Common myeloid progenitor, CD34-positive (primary cell): ENCODE measurements around the gene MIP.
"Not testable (repeated sequence)": the region's sequence is repeated elsewhere in the genome, so short reads cannot be mapped to it uniquely, and the experiment has no call there.

Experiments
- CTCF ChIA-PET: fragments of 350-600 bp; sonication (Branson Sonifier 250); formaldehyde crosslinking; loops from one replicate; lab custom pipeline; 2021; ENCODE audit warnings: antibody characterized with exemption; lab: Charles Lee
- POLR2A ChIA-PET: fragments of 350-600 bp; sonication (Branson Sonifier 250); formaldehyde crosslinking; loops from one replicate; lab custom pipeline; 2021; ENCODE audit warnings: antibody characterized with exemption; lab: Charles Lee
- DNase-seq, 3 donors: peaks; one replicate each; pipeline versions ENCODE4 v3.0.0 to v3.0.0-alpha.2; 2013
- H3K27ac ChIP-seq, 2 experiments: 1 replicate in 1 of 2; 2 replicates in 1 of 2; pipeline ENCODE4 v1.7.0; 2013; ENCODE audit warnings: inconsistent platforms in 2 of 2, low read length in 2 of 2, mild to moderate bottlenecking in 2 of 2, low read depth in 1 of 2, moderate library complexity in 1 of 2; ENCODE audit not compliant: severe bottlenecking in 2 of 2, insufficient read depth in 1 of 2, poor library complexity in 1 of 2
- H3K27me3 ChIP-seq, 5 experiments: replicated peaks in 2 of 5; 1 replicate in 3 of 5; 2 replicates in 2 of 5; pipeline versions ENCODE4 v1.6.1 to v1.7.0; 2013; ENCODE audit warnings: low read length in 4 of 5, mild to moderate bottlenecking in 2 of 5, moderate library complexity in 2 of 5, inconsistent platforms in 1 of 5; ENCODE audit not compliant: insufficient read depth in 5 of 5, control insufficient read depth in 4 of 5
- H3K36me3 ChIP-seq, 4 experiments: 1 replicate in 2 of 4; 2 replicates in 2 of 4; pipeline versions ENCODE4 v1.6.1 to v1.7.0; 2013; ENCODE audit warnings: low read length in 3 of 4, control low read depth in 1 of 4, mild to moderate bottlenecking in 1 of 4; ENCODE audit not compliant: control insufficient read depth in 4 of 4, insufficient read depth in 4 of 4
- H3K4me1 ChIP-seq, 4 experiments: 1 replicate in 3 of 4; 2 replicates in 1 of 4; pipeline versions ENCODE4 v1.6.1 to v1.7.1; 2013; ENCODE audit warnings: low read length in 3 of 4, mild to moderate bottlenecking in 3 of 4, control low read depth in 1 of 4, inconsistent platforms in 1 of 4, moderate library complexity in 1 of 4; ENCODE audit not compliant: control insufficient read depth in 4 of 4, insufficient read depth in 4 of 4; ENCODE audit errors: control extremely low read depth in 1 of 4
- H3K4me3 ChIP-seq, 7 experiments: 1 replicate in 4 of 7; 2 replicates in 3 of 7; pipeline versions ENCODE4 v1.5.1 to v1.7.0; 2013; ENCODE audit warnings: mild to moderate bottlenecking in 7 of 7, low read length in 6 of 7, moderate library complexity in 6 of 7, inconsistent platforms in 2 of 7, low read depth in 2 of 7, control low read depth in 1 of 7; ENCODE audit not compliant: insufficient read depth in 4 of 7, control insufficient read depth in 1 of 7; ENCODE audit errors: extremely low read depth in 1 of 7
- H3K9me3 ChIP-seq, 5 experiments: 1 replicate in 4 of 5; 2 replicates in 1 of 5; pipeline versions ENCODE4 v1.6.1 to v1.7.1; 2013; ENCODE audit warnings: low read length in 4 of 5, mild to moderate bottlenecking in 2 of 5, inconsistent platforms in 1 of 5, low read depth in 1 of 5, moderate library complexity in 1 of 5; ENCODE audit not compliant: control insufficient read depth in 4 of 5, insufficient read depth in 2 of 5; ENCODE audit errors: control extremely low read depth in 1 of 5
- WGBS: methylation state at CpG from one replicate; pipeline ENCODE4 v1.1.5; 2013; ENCODE audit not compliant: insufficient coverage; 5-methylcytosine and 5-hydroxymethylcytosine counted together

The MIP gene

DNA sequence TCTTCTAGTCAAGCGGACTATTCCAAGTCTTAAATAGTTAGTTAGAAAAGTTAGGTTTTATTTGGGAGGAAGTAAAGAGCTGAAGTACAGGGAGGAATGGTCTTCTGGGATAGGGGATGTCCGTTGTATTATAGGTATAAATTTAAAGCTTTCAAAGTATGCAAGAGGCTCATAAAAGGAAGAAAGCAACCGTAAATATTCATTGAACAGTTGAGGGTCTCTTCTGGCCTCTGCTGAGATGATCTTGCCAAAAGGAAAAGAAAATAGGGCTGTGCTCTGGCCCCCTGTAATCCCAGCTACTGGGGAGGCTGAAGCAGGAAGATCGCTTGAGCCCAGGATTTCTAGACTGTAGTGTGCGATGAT is 4.9 kb downstream of the MIP start:
- CTCF ChIA-PET: interaction anchor here (1.5 to 2.6 kb wide), 4 partner anchors 12 to 17 kb away, joined by 3 to 15 read pairs (median 8); no protein-coding TSS in a partner anchor
- H3K4me1 ChIP-seq: peaks cover 3 to 19% (median 9%) of the 10 kb centered on the region in 4 experiments
- POLR2A ChIA-PET: no interaction called here
- no peak for DNase-seq
- H3K4me3 ChIP-seq: peak overlapping the region in 6 of 7 experiments; percentile 83 to 95 (median 92)
- peak overlapping the region in 1 of 2 experiments; percentile 81 for H3K27ac ChIP-seq
- H3K27me3 ChIP-seq: no peaks in the 10 kb centered on the region
- H3K36me3 ChIP-seq: no peaks in the 10 kb centered on the region
- no peaks in the 10 kb centered on the region for H3K9me3 ChIP-seq
- whole genome bisulfite sequencing: 29% methylated on average over 3 of the region's 5 CpGs

DNA sequence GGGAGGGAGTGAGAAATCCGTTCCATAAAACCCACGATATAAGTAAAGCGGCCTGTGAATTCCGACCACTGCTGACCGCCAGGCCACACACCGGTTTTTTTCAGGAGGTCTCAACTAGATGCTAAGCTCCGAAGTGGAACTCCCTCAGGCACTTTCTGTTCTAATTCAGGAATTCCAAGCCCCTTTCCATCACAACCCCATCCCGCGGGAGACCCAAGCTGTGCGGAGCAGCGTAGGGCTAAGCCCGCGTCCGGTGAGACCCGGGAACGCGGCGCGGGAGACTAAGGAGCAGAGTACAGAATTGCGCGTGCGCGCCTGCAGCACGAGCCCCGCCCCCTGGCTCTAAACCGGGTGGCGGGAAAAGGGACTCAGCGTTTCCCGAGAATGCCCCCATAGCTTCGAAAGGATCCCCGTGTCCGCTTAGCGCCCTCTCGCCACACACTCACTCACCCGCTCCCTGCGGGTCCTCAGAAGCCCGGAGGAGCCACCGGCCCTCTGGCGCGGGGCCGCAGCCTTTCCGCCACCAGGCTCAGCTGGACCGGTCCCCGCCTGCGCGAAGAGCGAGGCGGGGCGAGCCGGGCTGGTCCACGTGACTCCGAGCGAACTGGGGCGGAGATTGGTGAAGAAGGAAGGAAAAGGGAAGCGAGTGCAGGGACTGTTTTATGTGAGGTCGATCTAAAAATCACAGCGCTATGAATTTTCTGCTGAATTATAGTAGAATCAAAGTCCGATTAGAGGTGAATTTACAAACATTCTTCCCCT is 5.4 kb downstream of the MIP start, which contains the start of gene TIMELESS:
Gene TIMELESS (minus strand): TSS at position 567 of the 762 bp plus-strand sequence. CDS start 15,256 bp downstream, outside the sequence.
- peak within 1 kb of the TSS; percentile 83 to 95 (median 92) for H3K4me3 ChIP-seq
- no peaks in the 10 kb centered on the region for H3K27me3 ChIP-seq
- H3K9me3 ChIP-seq: no peaks in the 10 kb centered on the region
- DNase-seq: peak; percentile 88 to 92 (median 92)
- ChIA-PET CTCF (interaction anchor here (0.6 to 2.6 kb wide), 5 partner anchors 12 to 27 kb away, joined by 3 to 15 read pairs (median 5); no protein-coding TSS in a partner anchor), POLR2A (no interaction called here)
- H3K36me3 ChIP-seq: peaks cover 0 to 2% (median 0%) of the 10 kb centered on the region in 4 experiments
- peaks cover 3 to 19% (median 9%) of the 10 kb centered on the region in 4 experiments for H3K4me1 ChIP-seq
- under 1% methylated on average over 32 of the region's 58 CpGs for WGBS
- H3K27ac ChIP-seq: peak within 1 kb of the TSS in 1 of 2 experiments; percentile 81

DNA sequence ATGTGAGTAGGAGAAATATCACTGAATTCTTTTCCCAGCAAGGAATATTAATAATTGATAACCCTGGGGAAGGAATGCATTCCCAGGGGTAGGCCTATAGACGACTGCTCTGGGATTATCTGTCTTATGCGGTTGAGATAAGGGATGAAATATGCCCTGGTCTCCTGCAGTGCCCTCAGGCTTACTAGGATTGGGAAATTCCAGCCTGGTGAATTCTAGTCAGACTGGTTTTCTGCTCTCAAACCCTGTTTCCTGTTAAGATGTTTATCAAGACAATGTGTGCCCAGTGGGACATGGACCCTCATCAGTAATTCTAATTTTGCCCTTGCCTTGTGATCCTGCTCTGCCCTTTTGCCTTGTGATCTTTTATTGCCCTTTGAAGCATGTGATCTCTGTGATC is 11.2 kb downstream of the MIP start:
- WGBS: 89% methylated on average over 2 of the region's 2 CpGs
- H3K36me3 ChIP-seq, H3K27ac ChIP-seq, H3K4me1 ChIP-seq, H3K27me3 ChIP-seq, H3K4me3 ChIP-seq, H3K9me3 ChIP-seq, DNase-seq, POLR2A ChIA-PET, CTCF ChIA-PET: not testable (repeated sequence)

DNA sequence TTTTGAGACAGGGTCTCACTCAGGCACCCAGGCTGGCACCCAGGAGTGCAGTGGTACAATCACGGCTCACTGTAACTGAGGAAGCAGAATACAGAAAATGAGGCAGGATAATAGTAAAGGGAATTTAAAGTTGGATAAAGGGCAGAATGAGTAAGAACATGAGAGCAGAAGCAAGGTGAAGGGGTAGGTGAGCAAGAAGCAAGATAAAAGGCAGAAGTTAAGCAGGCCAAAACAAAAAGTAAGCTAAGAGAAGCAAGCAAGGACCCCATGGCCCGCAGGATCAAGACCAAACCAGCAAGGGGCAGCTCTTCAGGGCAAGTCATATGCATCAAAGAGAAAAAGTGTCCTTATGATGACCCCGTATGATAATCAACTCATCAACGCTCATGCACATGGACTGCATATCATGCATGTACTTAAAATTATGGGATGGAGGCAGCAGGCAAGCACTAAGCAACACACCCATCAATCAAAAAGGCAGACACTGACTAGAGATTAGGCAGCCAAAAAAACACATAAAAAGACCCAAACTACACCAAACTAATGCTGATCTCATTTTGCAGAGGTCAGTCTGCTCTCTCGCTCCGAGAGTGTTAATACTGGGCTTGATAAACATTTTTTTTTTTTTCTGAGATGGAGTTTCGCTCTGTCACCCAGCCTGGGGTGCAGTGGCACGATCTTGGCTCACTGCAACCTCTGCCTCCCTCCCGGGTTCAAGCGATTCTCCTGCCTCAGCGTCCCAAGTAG is 16.9 kb downstream of the MIP start:
- no peaks in the 10 kb centered on the region for H3K9me3 ChIP-seq
- H3K36me3 ChIP-seq: peaks cover 5 to 14% (median 7%) of the 10 kb centered on the region in 4 experiments
- peak in 2 of 3 donors; percentile 9 to 50 for DNase-seq
- POLR2A ChIA-PET: no interaction called here
- no peak overlapping the region for H3K4me3 ChIP-seq
- CTCF ChIA-PET: interaction anchor here (1.0 to 1.5 kb wide), 4 partner anchors 8 to 12 kb away, joined by 3 to 4 read pairs (median 3); partner anchors contain the start of gene TIMELESS
- H3K27me3 ChIP-seq: no peaks in the 10 kb centered on the region
- H3K4me1 ChIP-seq: no peaks in the 10 kb centered on the region
- 97% methylated on average over 6 of the region's 11 CpGs for WGBS
- peak overlapping the region in 1 of 2 experiments; percentile 43 for H3K27ac ChIP-seq

DNA sequence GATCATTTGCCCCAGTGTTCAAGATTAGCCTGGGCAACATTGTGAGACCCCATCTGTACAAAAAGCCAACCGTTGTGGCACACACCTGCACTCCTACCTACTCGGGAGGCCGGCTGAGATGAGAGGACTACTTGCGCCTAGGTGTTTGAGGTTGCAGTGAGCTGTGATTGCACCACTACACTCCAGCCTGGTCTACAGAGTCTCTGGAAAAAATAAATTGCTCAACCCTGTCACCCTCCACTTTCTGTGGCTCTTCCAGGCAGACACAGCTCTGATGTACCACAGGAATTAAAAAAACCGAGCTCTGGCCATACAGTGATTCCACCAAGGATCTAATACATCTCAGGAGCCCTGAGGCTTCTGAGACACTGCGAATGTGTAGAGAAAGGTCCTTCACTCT is 19.6 kb downstream of the MIP start:
- Histone ChIP-seq H3K36me3 (peaks cover 9 to 34% (median 14%) of the 10 kb centered on the region in 4 experiments), H3K27me3 (no peaks in the 10 kb centered on the region), H3K27ac (no peak overlapping the region), H3K9me3 (no peaks in the 10 kb centered on the region), H3K4me3 (no peak overlapping the region), H3K4me1 (no peaks in the 10 kb centered on the region)
- ChIA-PET CTCF (interaction anchor here (0.9 to 1.4 kb wide), 2 partner anchors 19 to 29 kb away, joined by 3 read pairs; partner anchors contain the start of gene MIP), POLR2A (no interaction called here)
- DNase-seq: no peak
- 100% methylated on average over 3 of the region's 6 CpGs for WGBS

DNA sequence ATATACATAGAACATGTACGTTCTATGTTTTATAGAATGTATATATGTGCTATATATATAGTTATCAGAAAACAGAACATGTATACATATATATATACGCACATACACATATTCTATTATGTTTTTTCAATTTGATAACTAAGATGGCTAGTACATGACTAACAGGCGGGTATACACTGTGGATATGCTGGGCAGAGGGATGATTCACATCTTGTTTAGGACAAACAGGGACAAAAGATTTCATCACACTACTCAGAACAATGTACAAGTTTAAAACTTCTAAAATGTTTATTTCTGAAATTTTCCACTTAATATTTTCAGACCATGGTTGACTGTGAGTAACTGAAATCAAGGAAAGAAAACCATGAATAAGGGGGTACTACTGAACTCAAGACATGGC is 22.6 kb downstream of the MIP start:
- no CpG with 5 or more reads among the region's 3 CpGs for WGBS
- Histone ChIP-seq H3K27ac (no peak overlapping the region), H3K4me3 (no peak overlapping the region), H3K9me3 (no peaks in the 10 kb centered on the region), H3K36me3 (peaks cover 9 to 60% (median 24%) of the 10 kb centered on the region in 4 experiments), H3K4me1 (no peaks in the 10 kb centered on the region), H3K27me3 (no peaks in the 10 kb centered on the region)
- ChIA-PET POLR2A (no interaction called here), CTCF (interaction anchor here (1.2 kb wide), 1 partner anchor 32 kb away, joined by 3 read pairs; no protein-coding TSS in a partner anchor)
- no peak for DNase-seq
